ENCODE data around the gene SOD1. TPM values are rescaled to one million over a fixed set of nuclear protein-coding genes. Genes with fewer than 3 reads are reported as not detected.
"Not testable (repeated sequence)": the region's sequence is repeated elsewhere in the genome, so short reads cannot be mapped to it uniquely, and the experiment has no call there.

Gene SOD1
- total and polyA plus RNA-seq, 2 donors (not counting 3 experiments of a cell fraction or from before 2014, with no cell fraction given) = 198 to 268 TPM

DNA sequence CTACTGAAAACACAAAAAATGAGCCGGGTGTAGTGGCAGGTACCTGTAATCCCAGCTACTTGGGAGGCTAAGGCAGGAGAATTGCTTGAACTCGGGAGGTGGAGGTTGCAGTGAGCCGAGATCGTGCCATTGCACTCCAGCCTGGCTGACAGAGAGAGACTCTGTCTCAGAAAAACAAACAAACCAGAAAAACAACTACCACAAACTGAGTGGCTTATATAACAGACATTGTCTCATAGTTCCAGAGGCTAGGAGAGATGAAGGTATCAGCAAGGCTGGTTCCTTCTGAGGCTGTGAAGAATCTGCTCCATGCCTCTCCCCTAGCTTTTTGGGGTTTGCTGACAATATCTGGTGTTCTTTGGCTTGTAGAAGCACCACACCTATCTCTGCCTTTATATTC, 8.0 kb upstream of the SOD1 start:
- POLR2A ChIA-PET; H2AFZ ChIP-seq (ENCODE audit: low read depth, low read length); H3K36me3 ChIP-seq (ENCODE audit: control insufficient read depth in 2 of 2, extremely low read depth in 1 of 2, insufficient read depth in 2 of 2, low read length in 2 of 2); FAIRE-seq; intact Hi-C loops (cut with micrococcal nuclease); BruUV-seq (replicated peaks); DNase-seq (ENCODE audit: low read depth, low spot score); H3K9ac ChIP-seq (replicated peaks; ENCODE audit: extremely low read depth, insufficient read depth, low read length); H3K9me1 ChIP-seq (replicated peaks; ENCODE audit: control insufficient read depth, extremely low read depth, insufficient read depth, low read length); CTCF ChIA-PET; H3K79me2 ChIP-seq (ENCODE audit: control insufficient read depth, insufficient read depth, low read length); H3K4me1 ChIP-seq (ENCODE audit: control insufficient read depth, extremely low read depth, insufficient read depth, low read length); dilution Hi-C loops (cut with MboI; ENCODE audit: extremely low pct_ligation_motif_present, low sequenced_read_pairs); H3K4me3 ChIP-seq (replicated peaks in 1 of 3; ENCODE audit: insufficient read depth in 1 of 3, low read depth in 1 of 3, low read length in 3 of 3); H3K27ac ChIP-seq (ENCODE audit: insufficient read depth, low read depth, low read length); H3K4me2 ChIP-seq (ENCODE audit: insufficient read depth, low read length); H3K9me3 ChIP-seq (replicated peaks; ENCODE audit: control insufficient read depth, insufficient read depth, low read length); H3K27me3 ChIP-seq (ENCODE audit: control insufficient read depth in 2 of 2, insufficient read depth in 2 of 2, low read length in 2 of 2); H4K20me1 ChIP-seq (replicated peaks; ENCODE audit: control insufficient read depth, extremely low read depth, insufficient read depth, low read length): not testable (repeated sequence)

DNA sequence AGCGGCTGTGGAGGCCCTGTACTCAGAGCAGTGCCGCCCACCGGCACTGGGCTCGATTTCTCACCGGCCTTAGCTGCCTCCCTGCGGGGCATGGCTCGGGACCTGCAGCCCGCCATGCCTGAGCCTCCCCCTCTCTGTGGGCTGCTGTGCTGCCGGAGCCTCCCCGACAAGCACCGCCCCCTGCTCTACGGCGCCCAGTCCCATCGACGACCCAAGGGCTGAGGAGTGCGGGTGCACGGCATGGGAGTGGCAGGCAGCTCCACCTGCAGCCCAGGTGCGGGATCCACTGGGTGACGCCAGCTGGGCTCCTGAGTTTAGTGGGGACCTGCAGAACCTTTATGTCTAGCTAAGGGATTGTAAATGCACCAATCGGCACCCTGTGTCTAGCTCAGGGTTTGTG, 5.2 kb upstream of the SOD1 start:
- POLR2A ChIA-PET = no interaction called here
- Histone ChIP-seq H3K4me3 (replicated peaks in 1 of 3; ENCODE audit: insufficient read depth in 1 of 3, low read depth in 1 of 3, low read length in 3 of 3) (no peak overlapping the region), H3K9me3 (replicated peaks; ENCODE audit: control insufficient read depth, insufficient read depth, low read length) (no peaks in the 10 kb centered on the region), H3K9me1 (replicated peaks; ENCODE audit: control insufficient read depth, extremely low read depth, insufficient read depth, low read length) (no peaks in the 10 kb centered on the region), H3K79me2 (ENCODE audit: control insufficient read depth, insufficient read depth, low read length) (no peaks in the 10 kb centered on the region), H3K4me2 (ENCODE audit: insufficient read depth, low read length) (no peak overlapping the region), H2AFZ (ENCODE audit: low read depth, low read length) (no peak overlapping the region), H3K36me3 (ENCODE audit: control insufficient read depth in 2 of 2, extremely low read depth in 1 of 2, insufficient read depth in 2 of 2, low read length in 2 of 2) (no peaks in the 10 kb centered on the region), H3K4me1 (ENCODE audit: control insufficient read depth, extremely low read depth, insufficient read depth, low read length) (no peaks in the 10 kb centered on the region), H3K27ac (ENCODE audit: insufficient read depth, low read depth, low read length) (no peak overlapping the region), H3K27me3 (ENCODE audit: control insufficient read depth in 2 of 2, insufficient read depth in 2 of 2, low read length in 2 of 2) (no peaks in the 10 kb centered on the region), H3K9ac (replicated peaks; ENCODE audit: extremely low read depth, insufficient read depth, low read length) (no peak overlapping the region), H4K20me1 (replicated peaks; ENCODE audit: control insufficient read depth, extremely low read depth, insufficient read depth, low read length) (no peaks in the 10 kb centered on the region)
- intact Hi-C loops (cut with micrococcal nuclease) = no loop called here
- no TSS peak for BruUV-seq (replicated peaks)
- CTCF ChIA-PET = interaction anchor here (0.6 to 1.0 kb wide), 2 partner anchors 49 to 74 kb away, joined by 3 read pairs; no protein-coding TSS in a partner anchor
- dilution Hi-C loops (cut with MboI; ENCODE audit: extremely low pct_ligation_motif_present, low sequenced_read_pairs) = no loop called here
- FAIRE-seq = no peak
- DNase-seq (ENCODE audit: low read depth, low spot score) = no peak
- TF ChIP-seq GATA2 (IDR thresholded peaks at IDR 0.05; ENCODE audit: insufficient read depth, insufficient read length, low read depth, low read length) (no peak), MYC (IDR thresholded peaks at IDR 0.05; ENCODE audit: low read depth, low read length) (no peak), JUN (IDR thresholded peaks at IDR 0.05; ENCODE audit: borderline replicate concordance, insufficient read depth, insufficient read length, low read depth) (no peak), FOS (IDR thresholded peaks at IDR 0.05; ENCODE audit: borderline replicate concordance, insufficient read depth, low read length) (no peak), EZH2 (IDR thresholded peaks at IDR 0.05; ENCODE audit: borderline replicate concordance, low read depth, low read length, severe bottlenecking) (no peak)
- TF ChIP-seq, protein P1, sequence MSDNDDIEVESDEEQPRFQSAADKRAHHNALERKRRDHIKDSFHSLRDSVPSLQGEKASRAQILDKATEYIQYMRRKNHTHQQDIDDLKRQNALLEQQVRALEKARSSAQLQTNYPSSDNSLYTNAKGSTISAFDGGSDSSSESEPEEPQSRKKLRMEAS (IDR thresholded peaks at IDR 0.05; ENCODE audit: insufficient read depth, insufficient read length) = no peak
- TF ChIP-seq, protein P2, sequence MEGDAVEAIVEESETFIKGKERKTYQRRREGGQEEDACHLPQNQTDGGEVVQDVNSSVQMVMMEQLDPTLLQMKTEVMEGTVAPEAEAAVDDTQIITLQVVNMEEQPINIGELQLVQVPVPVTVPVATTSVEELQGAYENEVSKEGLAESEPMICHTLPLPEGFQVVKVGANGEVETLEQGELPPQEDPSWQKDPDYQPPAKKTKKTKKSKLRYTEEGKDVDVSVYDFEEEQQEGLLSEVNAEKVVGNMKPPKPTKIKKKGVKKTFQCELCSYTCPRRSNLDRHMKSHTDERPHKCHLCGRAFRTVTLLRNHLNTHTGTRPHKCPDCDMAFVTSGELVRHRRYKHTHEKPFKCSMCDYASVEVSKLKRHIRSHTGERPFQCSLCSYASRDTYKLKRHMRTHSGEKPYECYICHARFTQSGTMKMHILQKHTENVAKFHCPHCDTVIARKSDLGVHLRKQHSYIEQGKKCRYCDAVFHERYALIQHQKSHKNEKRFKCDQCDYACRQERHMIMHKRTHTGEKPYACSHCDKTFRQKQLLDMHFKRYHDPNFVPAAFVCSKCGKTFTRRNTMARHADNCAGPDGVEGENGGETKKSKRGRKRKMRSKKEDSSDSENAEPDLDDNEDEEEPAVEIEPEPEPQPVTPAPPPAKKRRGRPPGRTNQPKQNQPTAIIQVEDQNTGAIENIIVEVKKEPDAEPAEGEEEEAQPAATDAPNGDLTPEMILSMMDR (IDR thresholded peaks at IDR 0.05; ENCODE audit: extremely low read depth in 1 of 2, insufficient read depth in 1 of 2, low read depth in 1 of 2, low read length in 2 of 2) = no peak

DNA sequence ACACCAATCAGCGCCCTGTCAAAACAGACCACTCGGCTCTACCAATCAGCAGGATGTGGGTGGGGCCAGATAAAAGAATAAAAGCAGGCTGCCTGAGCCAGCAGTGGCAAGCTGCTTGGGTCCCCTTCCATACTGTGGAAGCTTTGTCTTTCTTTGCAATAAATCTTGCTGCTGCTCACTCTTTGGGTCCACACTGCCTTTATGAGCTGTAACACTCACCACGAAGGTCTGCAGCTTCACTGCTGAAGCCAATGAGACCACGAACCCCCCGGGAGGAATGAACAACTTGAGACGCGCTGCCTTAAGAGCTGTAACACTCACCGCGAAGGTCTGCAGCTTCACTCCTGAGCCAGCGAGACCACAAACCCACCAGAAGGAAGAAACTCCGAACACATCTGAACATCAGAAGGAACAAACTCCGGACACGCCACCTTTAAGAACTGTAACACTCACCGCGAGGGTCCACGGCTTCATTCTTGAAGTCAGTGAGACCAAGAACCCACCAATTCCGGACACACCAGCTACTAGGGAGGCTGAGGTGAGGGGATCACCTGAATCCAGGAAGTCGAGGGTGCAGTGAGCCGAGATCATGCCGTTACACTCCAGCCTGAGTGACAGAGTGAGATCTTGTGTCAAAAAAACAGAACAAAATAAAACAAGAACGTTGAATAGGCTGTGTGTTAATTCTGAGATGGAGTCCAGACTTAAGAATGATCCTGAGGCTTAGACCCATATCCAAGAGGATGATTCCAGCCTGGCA, 4.5 kb upstream of the SOD1 start:
- dilution Hi-C loops (cut with MboI; ENCODE audit: extremely low pct_ligation_motif_present, low sequenced_read_pairs); H3K27ac ChIP-seq (ENCODE audit: insufficient read depth, low read depth, low read length); FAIRE-seq; intact Hi-C loops (cut with micrococcal nuclease); H3K27me3 ChIP-seq (ENCODE audit: control insufficient read depth in 2 of 2, insufficient read depth in 2 of 2, low read length in 2 of 2); H3K9ac ChIP-seq (replicated peaks; ENCODE audit: extremely low read depth, insufficient read depth, low read length); H3K4me1 ChIP-seq (ENCODE audit: control insufficient read depth, extremely low read depth, insufficient read depth, low read length); H4K20me1 ChIP-seq (replicated peaks; ENCODE audit: control insufficient read depth, extremely low read depth, insufficient read depth, low read length); DNase-seq (ENCODE audit: low read depth, low spot score); H3K4me2 ChIP-seq (ENCODE audit: insufficient read depth, low read length); H3K79me2 ChIP-seq (ENCODE audit: control insufficient read depth, insufficient read depth, low read length); H2AFZ ChIP-seq (ENCODE audit: low read depth, low read length); POLR2A ChIA-PET; BruUV-seq (replicated peaks); H3K9me3 ChIP-seq (replicated peaks; ENCODE audit: control insufficient read depth, insufficient read depth, low read length); H3K9me1 ChIP-seq (replicated peaks; ENCODE audit: control insufficient read depth, extremely low read depth, insufficient read depth, low read length); H3K36me3 ChIP-seq (ENCODE audit: control insufficient read depth in 2 of 2, extremely low read depth in 1 of 2, insufficient read depth in 2 of 2, low read length in 2 of 2); H3K4me3 ChIP-seq (replicated peaks in 1 of 3; ENCODE audit: insufficient read depth in 1 of 3, low read depth in 1 of 3, low read length in 3 of 3): not testable (repeated sequence)
- CTCF ChIA-PET = interaction anchor here (0.6 to 1.0 kb wide), 3 partner anchors 50 to 394 kb away, joined by 3 read pairs; no protein-coding TSS in a partner anchor

Measured in endothelial cell of umbilical vein (primary cell).